GM12878 (cell line): Measurements from ENCODE around the gene ZNF154. TPM values are rescaled to one million over a fixed set of nuclear protein-coding genes. Genes with fewer than 3 reads are reported as not detected.

Experiments used
- IRF5 ChIP-seq: fragments of 450-650 bp; IDR thresholded peaks from 2 replicates; pipeline ENCODE4 v1.6.1; 2017; ENCODE audit warnings: borderline replicate concordance
- USF1 ChIP-seq: IDR thresholded peaks from 2 replicates; pipeline ENCODE4 v1.6.1; 2011; ENCODE audit warnings: borderline replicate concordance, low read depth, mild to moderate bottlenecking, moderate library complexity, mixed read lengths, low read length; ENCODE audit not compliant: insufficient read depth; ENCODE audit errors: extremely low read length
- polyA plus RNA-seq, 11 experiments: library from polyadenylated mRNA; depleted of rRNA in 4 of 11; unstranded in 6 of 11; stranded (reverse) in 5 of 11; fragments of >200 nt; fragmentation: Nextera tagmentation in 4 of 11; fragmentation: Illumina TruSeq in 1 of 11; extraction: Ambion mirVana in 4 of 11; extraction: Trizol in 1 of 11; gene quantifications; 1 replicate in 1 of 11; 2 replicates in 10 of 11; pipeline versions ENCODE4 v1.2.1 to v1.2.3, GENCODE V29; 2011 to 2016; ENCODE audit warnings: inconsistent platforms in 2 of 11, missing spikeins in 2 of 11, low read depth in 1 of 11
- total RNA-seq, 4 experiments: library from RNA; depleted of rRNA in 3 of 4; stranded (reverse); fragments of >200 nt in 3 of 4; fragmentation: Illumina TruSeq in 1 of 4; extraction: Trizol in 1 of 4; gene quantifications; 2 replicates each; pipeline versions ENCODE4 v1.2.1 to v1.2.3, GENCODE V29; 2013 to 2021
- TF ChIP-seq, protein P1 (sequence below): fragments of 450-650 bp; IDR thresholded peaks from 2 replicates; pipeline ENCODE4 v1.6.1; 2018; ENCODE audit warnings: mild to moderate bottlenecking, low read depth, moderate library complexity; ENCODE audit not compliant: partially characterized antibody
- TF ChIP-seq, protein P2 (sequence below): fragments of 450-650 bp; IDR thresholded peaks from 2 replicates; pipeline ENCODE4 v1.6.1; 2016; ENCODE audit warnings: mild to moderate bottlenecking, moderate library complexity, borderline replicate concordance

Gene ZNF154
- total and polyA plus RNA-seq, 10 of the 15 experiments (the other 5 are each of a cell fraction or from before 2014, with no cell fraction given), result 0.22 to 1.9 (median 1.1) TPM

- TF ChIP-seq, protein P1, sequence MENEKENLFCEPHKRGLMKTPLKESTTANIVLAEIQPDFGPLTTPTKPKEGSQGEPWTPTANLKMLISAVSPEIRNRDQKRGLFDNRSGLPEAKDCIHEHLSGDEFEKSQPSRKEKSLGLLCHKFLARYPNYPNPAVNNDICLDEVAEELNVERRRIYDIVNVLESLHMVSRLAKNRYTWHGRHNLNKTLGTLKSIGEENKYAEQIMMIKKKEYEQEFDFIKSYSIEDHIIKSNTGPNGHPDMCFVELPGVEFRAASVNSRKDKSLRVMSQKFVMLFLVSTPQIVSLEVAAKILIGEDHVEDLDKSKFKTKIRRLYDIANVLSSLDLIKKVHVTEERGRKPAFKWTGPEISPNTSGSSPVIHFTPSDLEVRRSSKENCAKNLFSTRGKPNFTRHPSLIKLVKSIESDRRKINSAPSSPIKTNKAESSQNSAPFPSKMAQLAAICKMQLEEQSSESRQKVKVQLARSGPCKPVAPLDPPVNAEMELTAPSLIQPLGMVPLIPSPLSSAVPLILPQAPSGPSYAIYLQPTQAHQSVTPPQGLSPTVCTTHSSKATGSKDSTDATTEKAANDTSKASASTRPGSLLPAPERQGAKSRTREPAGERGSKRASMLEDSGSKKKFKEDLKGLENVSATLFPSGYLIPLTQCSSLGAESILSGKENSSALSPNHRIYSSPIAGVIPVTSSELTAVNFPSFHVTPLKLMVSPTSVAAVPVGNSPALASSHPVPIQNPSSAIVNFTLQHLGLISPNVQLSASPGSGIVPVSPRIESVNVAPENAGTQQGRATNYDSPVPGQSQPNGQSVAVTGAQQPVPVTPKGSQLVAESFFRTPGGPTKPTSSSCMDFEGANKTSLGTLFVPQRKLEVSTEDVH, result no peak
- no peak for TF ChIP-seq USF1
- TF ChIP-seq IRF5, result no peak
- TF ChIP-seq, protein P2, sequence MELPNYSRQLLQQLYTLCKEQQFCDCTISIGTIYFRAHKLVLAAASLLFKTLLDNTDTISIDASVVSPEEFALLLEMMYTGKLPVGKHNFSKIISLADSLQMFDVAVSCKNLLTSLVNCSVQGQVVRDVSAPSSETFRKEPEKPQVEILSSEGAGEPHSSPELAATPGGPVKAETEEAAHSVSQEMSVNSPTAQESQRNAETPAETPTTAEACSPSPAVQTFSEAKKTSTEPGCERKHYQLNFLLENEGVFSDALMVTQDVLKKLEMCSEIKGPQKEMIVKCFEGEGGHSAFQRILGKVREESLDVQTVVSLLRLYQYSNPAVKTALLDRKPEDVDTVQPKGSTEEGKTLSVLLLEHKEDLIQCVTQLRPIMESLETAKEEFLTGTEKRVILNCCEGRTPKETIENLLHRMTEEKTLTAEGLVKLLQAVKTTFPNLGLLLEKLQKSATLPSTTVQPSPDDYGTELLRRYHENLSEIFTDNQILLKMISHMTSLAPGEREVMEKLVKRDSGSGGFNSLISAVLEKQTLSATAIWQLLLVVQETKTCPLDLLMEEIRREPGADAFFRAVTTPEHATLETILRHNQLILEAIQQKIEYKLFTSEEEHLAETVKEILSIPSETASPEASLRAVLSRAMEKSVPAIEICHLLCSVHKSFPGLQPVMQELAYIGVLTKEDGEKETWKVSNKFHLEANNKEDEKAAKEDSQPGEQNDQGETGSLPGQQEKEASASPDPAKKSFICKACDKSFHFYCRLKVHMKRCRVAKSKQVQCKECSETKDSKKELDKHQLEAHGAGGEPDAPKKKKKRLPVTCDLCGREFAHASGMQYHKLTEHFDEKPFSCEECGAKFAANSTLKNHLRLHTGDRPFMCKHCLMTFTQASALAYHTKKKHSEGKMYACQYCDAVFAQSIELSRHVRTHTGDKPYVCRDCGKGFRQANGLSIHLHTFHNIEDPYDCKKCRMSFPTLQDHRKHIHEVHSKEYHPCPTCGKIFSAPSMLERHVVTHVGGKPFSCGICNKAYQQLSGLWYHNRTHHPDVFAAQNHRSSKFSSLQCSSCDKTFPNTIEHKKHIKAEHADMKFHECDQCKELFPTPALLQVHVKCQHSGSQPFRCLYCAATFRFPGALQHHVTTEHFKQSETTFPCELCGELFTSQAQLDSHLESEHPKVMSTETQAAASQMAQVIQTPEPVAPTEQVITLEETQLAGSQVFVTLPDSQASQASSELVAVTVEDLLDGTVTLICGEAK, result no peak
These were observed 26.7 kb downstream of the ZNF154 start (continued) for GRCh38 chr19:57682226-57682766.
